Measurements from ENCODE around the gene DIP2C.

DIP2C gene

GRCh38 chr10:501596-501995 is 187.9 kb downstream of the DIP2C start:
- TF ChIP-seq CTCF (IDR thresholded peaks at IDR 0.05) = no peak

- TF ChIP-seq CTCF (IDR thresholded peaks at IDR 0.05) = no peak
These were observed 188.6 kb downstream of the DIP2C start for GRCh38 chr10:500876-501275.

- no peak for TF ChIP-seq CTCF (IDR thresholded peaks at IDR 0.05)
These were observed 189.5 kb downstream of the DIP2C start for GRCh38 chr10:499991-500390.

- no peak for TF ChIP-seq CTCF (IDR thresholded peaks at IDR 0.05)
These were observed 190.6 kb downstream of the DIP2C start for GRCh38 chr10:498760-499435.

GRCh38 chr10:497898-498451 is 191.5 kb downstream of the DIP2C start:
- no peak for TF ChIP-seq CTCF (IDR thresholded peaks at IDR 0.05)

- TF ChIP-seq CTCF (IDR thresholded peaks at IDR 0.05) = no peak
These were observed 192.2 kb downstream of the DIP2C start for GRCh38 chr10:497289-497688.

GRCh38 chr10:494556-494955 is 194.9 kb downstream of the DIP2C start:
- no peak for TF ChIP-seq CTCF (IDR thresholded peaks at IDR 0.05)

GRCh38 chr10:494149-494542 is 195.3 kb downstream of the DIP2C start:
- TF ChIP-seq CTCF (IDR thresholded peaks at IDR 0.05) = no peak

All from LNCAP (cell line).